Endothelial cell of umbilical vein (primary cell): ENCODE results near the gene AMPH. TPM values are rescaled to one million over a fixed set of nuclear protein-coding genes. Genes with fewer than 3 reads are reported as not detected.

Source experiments
- BruUV-seq: library from RNA; stranded (reverse); fragments of 400-500 nt; replicated peaks from 2 replicates; lab custom pipeline; 2021; lab: Mats Ljungman, UMichigan
- CTCF ChIA-PET: fragments of 300-600, 350-600 bp; sonication (Branson Sonifier 250); formaldehyde crosslinking; loops from one replicate; lab custom pipeline; 2021; ENCODE audit warnings: antibody characterized with exemption, inconsistent platforms; lab: Charles Lee
- POLR2A ChIA-PET: fragments of 300-600, 350-600 bp; sonication (Branson Sonifier 250); formaldehyde crosslinking; loops from one replicate; lab custom pipeline; 2021; ENCODE audit warnings: antibody characterized with exemption, inconsistent platforms; lab: Charles Lee
- DNase-seq: peaks from one replicate; pipeline ENCODE4 v3.0.0-alpha.2; 2011; ENCODE audit warnings: low read depth, low spot score
- FAIRE-seq: peaks from 2 replicates; lab custom pipeline; 2011; peaks lifted over from hg19 to GRCh38; lab: Jason Lieb, UNC
- H2AFZ ChIP-seq: 2 replicates; pipeline ENCODE4 v1.6.0; 2012; ENCODE audit warnings: low read depth, low read length, control low read depth, inconsistent platforms
- H3K27ac ChIP-seq: 2 replicates; pipeline ENCODE4 v1.5.1; 2011; ENCODE audit warnings: low read depth, mild to moderate bottlenecking, control low read depth, low read length, moderate library complexity; ENCODE audit not compliant: insufficient read depth
- H3K27me3 ChIP-seq, 2 experiments: 2 replicates each; pipeline versions ENCODE4 v1.6.0 to v1.6.1; 2011; ENCODE audit warnings: low read length in 2 of 2, mixed read lengths in 1 of 2; ENCODE audit not compliant: control insufficient read depth in 2 of 2, insufficient read depth in 2 of 2
- H3K36me3 ChIP-seq, 2 experiments: 2 replicates in 1 of 2; 3 replicates in 1 of 2; pipeline ENCODE4 v1.5.1; 2011; ENCODE audit warnings: low read length in 2 of 2, mild to moderate bottlenecking in 1 of 2, moderate library complexity in 1 of 2; ENCODE audit not compliant: control insufficient read depth in 2 of 2, insufficient read depth in 2 of 2; ENCODE audit errors: extremely low read depth in 1 of 2
- H3K4me1 ChIP-seq: 3 replicates; pipeline ENCODE4 v1.5.1; 2011; ENCODE audit warnings: mild to moderate bottlenecking, low read length; ENCODE audit not compliant: control insufficient read depth, insufficient read depth; ENCODE audit errors: extremely low read depth
- H3K4me2 ChIP-seq: 2 replicates; pipeline ENCODE4 v1.6.1; 2011; ENCODE audit warnings: low read length, control low read depth, mixed read lengths; ENCODE audit not compliant: insufficient read depth
- H3K4me3 ChIP-seq, 3 experiments: fragments of 200-600 bp in 1 of 3; sonication (generic), shearing (Covaris generic) in 1 of 3; replicated peaks in 1 of 3; 2 replicates each; pipeline ENCODE4 v1.5.1; 2011 to 2016; ENCODE audit warnings: control low read depth in 3 of 3, low read length in 3 of 3, mild to moderate bottlenecking in 2 of 3, inconsistent platforms in 1 of 3, low read depth in 1 of 3, moderate library complexity in 1 of 3; ENCODE audit not compliant: insufficient read depth in 1 of 3
- H3K79me2 ChIP-seq: 2 replicates; pipeline ENCODE4 v1.6.0; 2012; ENCODE audit warnings: low read length, inconsistent platforms; ENCODE audit not compliant: control insufficient read depth, insufficient read depth
- H3K9ac ChIP-seq: replicated peaks from 2 replicates; pipeline ENCODE3; 2011; ENCODE audit warnings: low read length, control low read depth; ENCODE audit not compliant: insufficient read depth; ENCODE audit errors: extremely low read depth
- H3K9me1 ChIP-seq: replicated peaks from 3 replicates; pipeline ENCODE4 v1.6.0; 2011; ENCODE audit warnings: mild to moderate bottlenecking, low read length; ENCODE audit not compliant: control insufficient read depth, insufficient read depth; ENCODE audit errors: extremely low read depth
- H3K9me3 ChIP-seq: replicated peaks from 2 replicates; pipeline ENCODE4 v1.5.1; 2012; ENCODE audit warnings: low read length, inconsistent platforms; ENCODE audit not compliant: control insufficient read depth, insufficient read depth
- H4K20me1 ChIP-seq: replicated peaks from 2 replicates; pipeline ENCODE3; 2011; ENCODE audit warnings: mild to moderate bottlenecking, low read length; ENCODE audit not compliant: control insufficient read depth, insufficient read depth; ENCODE audit errors: extremely low read depth
- CTCF ChIP-seq, 2 donors: IDR thresholded peaks; 1 replicate in 1 of 2; 2 replicates in 1 of 2; pipeline ENCODE4 v1.5.1; 2011; ENCODE audit warnings: low read length in 2 of 2, mild to moderate bottlenecking in 2 of 2, moderate library complexity in 2 of 2, control low read depth in 1 of 2, inconsistent platforms in 1 of 2, low read depth in 1 of 2; ENCODE audit not compliant: insufficient read depth in 1 of 2; ENCODE audit errors: extremely low read depth in 1 of 2
- EZH2 ChIP-seq: IDR thresholded peaks from 2 replicates; pipeline ENCODE4 v1.6.1; 2012; ENCODE audit warnings: borderline replicate concordance, low read depth, mild to moderate bottlenecking, moderate library complexity, low read length, inconsistent platforms; ENCODE audit not compliant: severe bottlenecking
- FOS ChIP-seq: IDR thresholded peaks from 2 replicates; pipeline ENCODE4 v1.6.1; 2011; ENCODE audit warnings: mild to moderate bottlenecking, low read length, moderate library complexity, borderline replicate concordance; ENCODE audit not compliant: insufficient read depth
- GATA2 ChIP-seq: IDR thresholded peaks from 2 replicates; pipeline ENCODE4 v1.7.0; 2011; ENCODE audit warnings: low read depth, mild to moderate bottlenecking, moderate library complexity, mixed read lengths, low read length; ENCODE audit not compliant: insufficient read length, insufficient read depth
- JUN ChIP-seq: IDR thresholded peaks from 2 replicates; pipeline ENCODE4 v1.6.1; 2011; ENCODE audit warnings: borderline replicate concordance, low read depth; ENCODE audit not compliant: insufficient read length, insufficient read depth
- MAX ChIP-seq: IDR thresholded peaks from 2 replicates; pipeline ENCODE4 v1.6.1; 2011; ENCODE audit not compliant: insufficient read depth, insufficient read length
- MYC ChIP-seq: IDR thresholded peaks from one replicate; pipeline ENCODE4 v1.6.1; 2011; ENCODE audit warnings: mild to moderate bottlenecking, low read depth, low read length
- POLR2A ChIP-seq: IDR thresholded peaks from 2 replicates; pipeline ENCODE4 v1.6.1; 2012; ENCODE audit warnings: low read depth, mild to moderate bottlenecking, control low read depth, low read length
- dilution Hi-C: fragments of 300-500 bp; cut with MboI; formaldehyde crosslinking; loops from one replicate; pipeline ENCODE4 v1.15.0; 2019; ENCODE audit warnings: low sequenced_read_pairs; ENCODE audit not compliant: extremely low pct_ligation_motif_present
- intact Hi-C: fragments of 100-400 bp; cut with micrococcal nuclease; formaldehyde crosslinking; loops from one replicate; pipeline ENCODE4 v1.10.0; 2022
- polyA plus RNA-seq, 4 experiments: library from polyadenylated mRNA; depleted of rRNA in 3 of 4; stranded (reverse) in 3 of 4; unstranded in 1 of 4; fragments of >200 nt; gene quantifications; 2 replicates each; pipeline versions ENCODE4 v1.2.1 to v1.2.3, GENCODE V29; 2011 to 2012; ENCODE audit warnings: missing spikeins in 1 of 4
- total RNA-seq: library from RNA; stranded (reverse); gene quantifications from 2 replicates; pipeline ENCODE4 v1.2.3, GENCODE V29; 2021

AMPH gene
- total and polyA plus RNA-seq, 2 donors (not counting 3 experiments of a cell fraction or from before 2014, with no cell fraction given): 5.2 to 9.2 TPM

- Histone ChIP-seq H3K9me1 (no peaks in the 10 kb centered on the region), H4K20me1 (no peaks in the 10 kb centered on the region), H2AFZ (no peak overlapping the region), H3K9ac (no peak overlapping the region), H3K36me3 (no peaks in the 10 kb centered on the region), H3K27me3 (no peaks in the 10 kb centered on the region), H3K4me3 (no peak overlapping the region), H3K27ac (no peak overlapping the region), H3K9me3 (no peaks in the 10 kb centered on the region), H3K4me1 (peaks cover 13% of the 10 kb centered on the region), H3K4me2 (no peak overlapping the region), H3K79me2 (no peaks in the 10 kb centered on the region)
- dilution Hi-C loops: no loop called here
- FAIRE-seq (no peak), DNase-seq (no peak)
- POLR2A ChIA-PET: no interaction called here
- TF ChIP-seq POLR2A (no peak), JUN (no peak), MAX (no peak), MYC (no peak), FOS (no peak)
- intact Hi-C loops: no loop called here
- CTCF ChIA-PET: no interaction called here
- BruUV-seq: no TSS peak
These were observed 154.4 kb downstream of the AMPH start for GRCh38 chr7:38476764-38477163.

GRCh38 chr7:38465956-38466355 is 165.2 kb downstream of the AMPH start:
- CTCF ChIA-PET: no interaction called here
- dilution Hi-C loops (no loop called here), intact Hi-C loops (no loop called here)
- Histone ChIP-seq H3K36me3 (no peaks in the 10 kb centered on the region), H3K27ac (no peak overlapping the region), H3K9ac (no peak overlapping the region), H4K20me1 (no peaks in the 10 kb centered on the region), H3K4me3 (no peak overlapping the region), H3K9me1 (no peaks in the 10 kb centered on the region), H3K79me2 (no peaks in the 10 kb centered on the region), H3K9me3 (no peaks in the 10 kb centered on the region), H3K4me2 (peak overlapping the region; percentile 41), H2AFZ (no peak overlapping the region), H3K4me1 (no peaks in the 10 kb centered on the region), H3K27me3 (no peaks in the 10 kb centered on the region)
- peak; percentile 25 for DNase-seq
- FAIRE-seq: peak; percentile 57
- TF ChIP-seq MYC: no peak
- no peak for TF ChIP-seq POLR2A
- no peak for TF ChIP-seq EZH2
- TF ChIP-seq FOS: no peak
- no peak for TF ChIP-seq JUN
- no peak for TF ChIP-seq MAX
- TF ChIP-seq CTCF (IDR thresholded peaks at IDR 0.05; ENCODE audit: extremely low read depth in 1 of 2, insufficient read depth in 1 of 2, low read depth in 1 of 2, low read length in 2 of 2): no peak
- no peak for TF ChIP-seq GATA2
- POLR2A ChIA-PET: no interaction called here
- no TSS peak for BruUV-seq
